HEK293 (cell line): ENCODE data around the gene INF2.

Experiments used
- CTCF ChIA-PET: fragments of 350-600 bp; formaldehyde crosslinking; extraction: SDS; loops from one replicate; lab custom pipeline; 2021; ENCODE audit warnings: antibody characterized with exemption; lab: Yijun Ruan, JAX
- POLR2A ChIA-PET: fragments of 300-600 bp; formaldehyde crosslinking; extraction: SDS; loops from one replicate; lab custom pipeline; 2020; ENCODE audit warnings: antibody characterized with exemption, inconsistent platforms; lab: Yijun Ruan, JAX
- H3K27ac ChIP-seq: fragments of 200-500 bp; sonication (Bioruptor generic); 2 replicates; pipeline ENCODE4 v1.5.1; 2014; ENCODE audit warnings: low read depth, low read length, control low read depth, inconsistent platforms; ENCODE audit errors: extremely low read depth
- H3K36me3 ChIP-seq, 2 experiments: fragments of 200-500 bp in 1 of 2; sonication (Bioruptor generic) in 1 of 2; 1 replicate in 1 of 2; 2 replicates in 1 of 2; pipeline ENCODE4 v1.5.1; 2014 to 2017; ENCODE audit warnings: inconsistent platforms in 2 of 2, low read length in 2 of 2; ENCODE audit not compliant: control insufficient read depth in 2 of 2, insufficient read depth in 1 of 2
- H3K4me1 ChIP-seq: fragments of 200-500 bp; sonication (Bioruptor generic); 2 replicates; pipeline ENCODE4 v1.5.1; 2014; ENCODE audit warnings: mild to moderate bottlenecking, low read length, inconsistent platforms; ENCODE audit not compliant: control insufficient read depth, insufficient read depth
- H3K4me3 ChIP-seq: 2 replicates; pipeline ENCODE4 v1.5.1; 2011; ENCODE audit warnings: low read depth, mild to moderate bottlenecking, control low read depth, low read length, moderate library complexity
- H3K9me3 ChIP-seq: fragments of 200-500 bp; sonication (Bioruptor generic); 2 replicates; pipeline ENCODE4 v1.5.1; 2014; ENCODE audit warnings: low read depth, low read length, inconsistent platforms; ENCODE audit not compliant: control insufficient read depth, insufficient read depth
- EGR2 ChIP-seq: fragments of 450-650 bp; formaldehyde crosslinking; IDR thresholded peaks from 2 replicates; pipeline ENCODE4 v1.5.1; 2016; ENCODE audit warnings: low read depth, missing biosample characterization, missing genetic modification characterization
- GLI2 ChIP-seq: fragments of 450-650 bp; formaldehyde crosslinking; IDR thresholded peaks from 2 replicates; pipeline ENCODE4; 2017; ENCODE audit warnings: missing biosample characterization, missing genetic modification characterization, low read depth, borderline replicate concordance
- KLF1 ChIP-seq: fragments of 450-650 bp; formaldehyde crosslinking; IDR thresholded peaks from 2 replicates; pipeline ENCODE4 v1.5.1; 2016; ENCODE audit warnings: missing biosample characterization, missing genetic modification characterization
- OVOL3 ChIP-seq: fragments of 450-650 bp; formaldehyde crosslinking; IDR thresholded peaks from 2 replicates; pipeline ENCODE4 v1.5.1; 2016; ENCODE audit warnings: missing biosample characterization, missing genetic modification characterization
- SETDB1 ChIP-seq: IDR thresholded peaks from one replicate; pipeline ENCODE4 v1.6.1; 2017; ENCODE audit warnings: mild to moderate bottlenecking, low read length, moderate library complexity, mixed read lengths; ENCODE audit not compliant: insufficient read length
- ZBTB10 ChIP-seq: fragments of 450-650 bp; formaldehyde crosslinking; IDR thresholded peaks from 2 replicates; pipeline ENCODE4 v1.5.1; 2016; ENCODE audit warnings: missing biosample characterization, missing genetic modification characterization
- ZBTB7A ChIP-seq: fragments of 450-650 bp; formaldehyde crosslinking; IDR thresholded peaks from 2 replicates; pipeline ENCODE4 v1.5.1; 2016; ENCODE audit warnings: low read depth, missing biosample characterization, missing genetic modification characterization
- ZFP69B ChIP-seq: fragments of 450-650 bp; formaldehyde crosslinking; IDR thresholded peaks from 2 replicates; pipeline ENCODE4 v1.5.1; 2016; ENCODE audit warnings: missing biosample characterization, missing genetic modification characterization
- ZNF140 ChIP-seq: fragments of 450-650 bp; formaldehyde crosslinking; IDR thresholded peaks from 2 replicates; pipeline ENCODE4 v1.5.1; 2016; ENCODE audit warnings: missing biosample characterization, missing genetic modification characterization
- ZNF398 ChIP-seq: fragments of 450-650 bp; formaldehyde crosslinking; IDR thresholded peaks from 2 replicates; pipeline ENCODE4 v1.5.1; 2017; ENCODE audit warnings: missing biosample characterization, missing genetic modification characterization
- ZNF624 ChIP-seq: fragments of 450-650 bp; formaldehyde crosslinking; IDR thresholded peaks from 2 replicates; pipeline ENCODE4 v1.5.1; 2017; ENCODE audit warnings: missing biosample characterization, missing genetic modification characterization
- ZNF677 ChIP-seq: fragments of 450-650 bp; IDR thresholded peaks from 2 replicates; pipeline ENCODE4 v1.5.0; 2018; ENCODE audit warnings: missing biosample characterization, mild to moderate bottlenecking, missing genetic modification characterization, moderate library complexity
- ZNF791 ChIP-seq: fragments of 450-650 bp; formaldehyde crosslinking; IDR thresholded peaks from 2 replicates; pipeline ENCODE4 v1.5.1; 2016; ENCODE audit warnings: missing biosample characterization, missing genetic modification characterization
- ZNF837 ChIP-seq: fragments of 450-650 bp; formaldehyde crosslinking; IDR thresholded peaks from 2 replicates; pipeline ENCODE4 v1.5.1; 2016; ENCODE audit warnings: missing biosample characterization, missing genetic modification characterization
- ZSCAN30 ChIP-seq: fragments of 450-650 bp; IDR thresholded peaks from 2 replicates; pipeline ENCODE4 v1.5.1; 2018; ENCODE audit warnings: missing biosample characterization, mild to moderate bottlenecking, missing genetic modification characterization, moderate library complexity
- ZXDB ChIP-seq: fragments of 450-650 bp; formaldehyde crosslinking; IDR thresholded peaks from 2 replicates; pipeline ENCODE4 v1.5.1; 2016; ENCODE audit warnings: missing biosample characterization, missing genetic modification characterization
- TF ChIP-seq, protein P1 (sequence below): fragments of 450-650 bp; formaldehyde crosslinking; IDR thresholded peaks from 2 replicates; pipeline ENCODE4 v1.5.1; 2016; ENCODE audit warnings: missing biosample characterization, missing genetic modification characterization
- TF ChIP-seq, protein P2 (sequence below): fragments of 450-650 bp; formaldehyde crosslinking; IDR thresholded peaks from 2 replicates; pipeline ENCODE4 v1.5.1; 2016; ENCODE audit warnings: missing biosample characterization, missing genetic modification characterization

Gene INF2

GRCh38 chr14:104650057-104650980 lies 39.1 kb upstream of the INF2 start (continued):
- TF ChIP-seq, protein P1, sequence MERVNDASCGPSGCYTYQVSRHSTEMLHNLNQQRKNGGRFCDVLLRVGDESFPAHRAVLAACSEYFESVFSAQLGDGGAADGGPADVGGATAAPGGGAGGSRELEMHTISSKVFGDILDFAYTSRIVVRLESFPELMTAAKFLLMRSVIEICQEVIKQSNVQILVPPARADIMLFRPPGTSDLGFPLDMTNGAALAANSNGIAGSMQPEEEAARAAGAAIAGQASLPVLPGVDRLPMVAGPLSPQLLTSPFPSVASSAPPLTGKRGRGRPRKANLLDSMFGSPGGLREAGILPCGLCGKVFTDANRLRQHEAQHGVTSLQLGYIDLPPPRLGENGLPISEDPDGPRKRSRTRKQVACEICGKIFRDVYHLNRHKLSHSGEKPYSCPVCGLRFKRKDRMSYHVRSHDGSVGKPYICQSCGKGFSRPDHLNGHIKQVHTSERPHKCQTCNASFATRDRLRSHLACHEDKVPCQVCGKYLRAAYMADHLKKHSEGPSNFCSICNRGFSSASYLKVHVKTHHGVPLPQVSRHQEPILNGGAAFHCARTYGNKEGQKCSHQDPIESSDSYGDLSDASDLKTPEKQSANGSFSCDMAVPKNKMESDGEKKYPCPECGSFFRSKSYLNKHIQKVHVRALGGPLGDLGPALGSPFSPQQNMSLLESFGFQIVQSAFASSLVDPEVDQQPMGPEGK (tag by site-specific recombination) = peak; percentile 73
- TF ChIP-seq ZBTB7A (tag by site-specific recombination) (0 out of 2 replicates have a peak, but pooled peaks have one; percentile 82), ZXDB (tag by site-specific recombination) (no peak), ZNF624 (tag by site-specific recombination) (no peak), EGR2 (tag by site-specific recombination) (peak; percentile 32; the same call in 1 of the 2 replicates), OVOL3 (tag by site-specific recombination) (no peak), ZNF140 (tag by site-specific recombination) (no peak), ZSCAN30 (tag by site-specific recombination) (0 out of 2 replicates have a peak, but pooled peaks have one; percentile 60), ZNF398 (peak; percentile 41), ZFP69B (tag by site-specific recombination) (0 out of 2 replicates have a peak, but pooled peaks have one; percentile 26), ZNF677 (tag by site-specific recombination) (no peak), ZBTB10 (tag by site-specific recombination) (peak; percentile 86), ZNF791 (tag by site-specific recombination) (no peak)
- TF ChIP-seq, protein P2, sequence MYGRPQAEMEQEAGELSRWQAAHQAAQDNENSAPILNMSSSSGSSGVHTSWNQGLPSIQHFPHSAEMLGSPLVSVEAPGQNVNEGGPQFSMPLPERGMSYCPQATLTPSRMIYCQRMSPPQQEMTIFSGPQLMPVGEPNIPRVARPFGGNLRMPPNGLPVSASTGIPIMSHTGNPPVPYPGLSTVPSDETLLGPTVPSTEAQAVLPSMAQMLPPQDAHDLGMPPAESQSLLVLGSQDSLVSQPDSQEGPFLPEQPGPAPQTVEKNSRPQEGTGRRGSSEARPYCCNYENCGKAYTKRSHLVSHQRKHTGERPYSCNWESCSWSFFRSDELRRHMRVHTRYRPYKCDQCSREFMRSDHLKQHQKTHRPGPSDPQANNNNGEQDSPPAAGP (tag by site-specific recombination) = peak; percentile 41; the same call in 1 of the 2 replicates
- TF ChIP-seq, all 188 proteins: peak for 18

DNA sequence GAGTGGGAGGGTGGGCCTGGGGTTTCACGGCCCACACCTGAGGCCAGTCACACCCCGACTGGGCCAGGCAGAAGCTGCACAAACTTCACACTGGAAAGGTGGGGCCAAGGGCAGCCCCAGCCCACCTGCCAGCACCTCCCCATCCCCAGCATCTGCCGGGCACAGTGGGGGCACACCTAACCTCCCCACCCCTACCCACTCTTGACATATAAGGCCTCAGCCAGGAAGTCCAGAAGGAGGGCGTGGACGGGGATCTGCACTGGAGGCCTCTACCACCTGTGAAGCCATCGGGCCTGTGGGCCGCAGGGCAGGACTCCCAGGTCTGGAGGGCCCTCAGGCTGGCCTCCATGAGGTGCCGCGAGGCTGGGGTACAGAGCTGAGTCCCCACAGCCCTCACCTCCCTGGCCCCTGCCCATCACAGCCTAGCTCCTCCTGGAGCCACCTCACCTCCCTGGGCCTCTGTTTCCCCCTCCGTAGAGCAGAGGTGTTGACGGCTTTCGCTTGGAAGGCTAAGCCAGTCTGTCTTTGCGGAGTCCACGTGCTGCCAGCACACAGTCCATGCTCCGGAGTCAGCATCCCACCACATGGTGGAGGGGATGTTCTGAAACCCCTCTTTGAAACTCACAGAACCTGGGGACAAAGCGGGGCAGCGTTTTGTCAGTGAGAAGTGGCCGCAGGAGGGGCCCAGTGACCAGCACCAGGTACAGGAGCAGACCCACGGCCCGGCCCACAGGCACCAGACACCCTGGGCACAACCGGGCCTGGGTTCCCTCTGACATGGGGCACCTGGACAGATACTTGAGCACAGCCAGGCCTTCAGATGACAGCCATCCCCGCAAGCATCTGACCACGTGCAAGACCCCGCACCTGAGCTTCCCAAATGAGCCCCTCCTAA lies 38.2 kb upstream of the INF2 start:
- Histone ChIP-seq H3K36me3 (no peaks in the 10 kb centered on the region), H3K9me3 (no peaks in the 10 kb centered on the region), H3K4me3 (no peak overlapping the region), H3K27ac (no peak overlapping the region), H3K4me1 (no peaks in the 10 kb centered on the region; the same call in 1 of the 2 replicates)
- CTCF ChIA-PET = interaction anchor here (0.9 to 1.5 kb wide), 2 partner anchors 27 to 75 kb away, joined by 3 read pairs; no protein-coding TSS in a partner anchor
- 0 out of 2 replicates have a peak, but pooled peaks have one; percentile 3 for TF ChIP-seq KLF1 (tag by site-specific recombination)
- no peak for TF ChIP-seq SETDB1
- TF ChIP-seq ZNF837 (tag by site-specific recombination) = no peak
- TF ChIP-seq GLI2 (tag by site-specific recombination) = no peak
- POLR2A ChIA-PET = no interaction called here
